GM20000 (cell line): ENCODE results near the gene DGLUCY.
A peak's percentile ranks its signal among the peaks of the same experiment; 100 is the strongest.

ENCODE experiments used
- DNase-seq: peaks from one replicate; pipeline ENCODE4 v3.0.0; 2012; ENCODE audit warnings: low spot score
- TF ChIP-seq, protein P1 (sequence below): IDR thresholded peaks from 2 replicates; pipeline ENCODE4 v1.5.1; 2012; ENCODE audit warnings: mild to moderate bottlenecking, control low read depth; ENCODE audit errors: extremely low read depth, missing control alignments

The DGLUCY gene

GRCh38 chr14:91112194-91112593 is 1.7 kb upstream of the DGLUCY start:
- TF ChIP-seq, protein P1, sequence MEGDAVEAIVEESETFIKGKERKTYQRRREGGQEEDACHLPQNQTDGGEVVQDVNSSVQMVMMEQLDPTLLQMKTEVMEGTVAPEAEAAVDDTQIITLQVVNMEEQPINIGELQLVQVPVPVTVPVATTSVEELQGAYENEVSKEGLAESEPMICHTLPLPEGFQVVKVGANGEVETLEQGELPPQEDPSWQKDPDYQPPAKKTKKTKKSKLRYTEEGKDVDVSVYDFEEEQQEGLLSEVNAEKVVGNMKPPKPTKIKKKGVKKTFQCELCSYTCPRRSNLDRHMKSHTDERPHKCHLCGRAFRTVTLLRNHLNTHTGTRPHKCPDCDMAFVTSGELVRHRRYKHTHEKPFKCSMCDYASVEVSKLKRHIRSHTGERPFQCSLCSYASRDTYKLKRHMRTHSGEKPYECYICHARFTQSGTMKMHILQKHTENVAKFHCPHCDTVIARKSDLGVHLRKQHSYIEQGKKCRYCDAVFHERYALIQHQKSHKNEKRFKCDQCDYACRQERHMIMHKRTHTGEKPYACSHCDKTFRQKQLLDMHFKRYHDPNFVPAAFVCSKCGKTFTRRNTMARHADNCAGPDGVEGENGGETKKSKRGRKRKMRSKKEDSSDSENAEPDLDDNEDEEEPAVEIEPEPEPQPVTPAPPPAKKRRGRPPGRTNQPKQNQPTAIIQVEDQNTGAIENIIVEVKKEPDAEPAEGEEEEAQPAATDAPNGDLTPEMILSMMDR, result no peak

GRCh38 chr14:91114079-91115065 is 499 bp downstream of the DGLUCY start:
- TF ChIP-seq, protein P1, result no peak
- peak; percentile 76 for DNase-seq

More at GRCh38 chr14:91112194-91112593, 1.7 kb upstream of the DGLUCY start:
- DNase-seq, result no peak

DNA sequence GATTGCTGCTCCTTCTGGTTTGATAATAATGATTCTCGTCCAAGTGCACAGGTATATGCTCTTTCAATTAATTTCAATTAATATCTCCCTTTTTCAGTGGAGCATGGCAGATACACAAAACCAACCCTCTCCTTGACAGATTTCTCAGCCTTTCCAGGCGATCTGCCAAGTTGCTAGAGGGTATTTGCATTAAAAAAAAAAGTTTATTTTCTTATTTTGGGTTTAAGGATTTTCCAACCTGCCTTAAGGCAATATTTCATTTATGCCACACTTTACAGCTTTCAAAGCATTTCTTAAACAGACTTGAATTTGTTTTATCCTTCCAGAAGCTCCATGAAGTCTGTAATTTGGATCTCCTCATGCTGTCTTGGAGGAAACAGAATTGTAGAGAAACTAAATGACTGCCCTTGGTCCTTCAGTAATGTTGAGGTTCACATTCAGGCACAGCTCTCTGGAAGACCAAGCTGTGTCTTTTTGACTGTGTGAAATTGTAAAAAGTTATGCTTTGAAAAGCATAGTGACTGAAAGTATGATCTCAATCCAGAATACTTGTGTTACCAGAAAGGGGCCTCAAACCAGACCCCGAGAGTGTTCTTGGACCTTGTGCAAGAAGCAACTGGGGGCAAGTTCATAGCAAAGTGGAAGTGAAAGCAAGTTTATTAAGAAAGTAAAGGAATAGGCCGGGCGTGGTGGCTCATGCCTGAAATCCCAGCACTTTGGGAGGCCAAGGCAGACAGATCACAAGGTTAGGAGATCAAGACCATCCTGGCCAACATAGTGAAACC is 2.3 kb downstream of the DGLUCY start:
- no peak for DNase-seq
- TF ChIP-seq, protein P1, result no peak

- DNase-seq, result no peak
- TF ChIP-seq, protein P1, result no peak
These were observed 3.2 kb downstream of the DGLUCY start for GRCh38 chr14:91116913-91117588.

- no peak for DNase-seq
These were observed 4.1 kb downstream of the DGLUCY start for GRCh38 chr14:91117960-91118359.

DNA sequence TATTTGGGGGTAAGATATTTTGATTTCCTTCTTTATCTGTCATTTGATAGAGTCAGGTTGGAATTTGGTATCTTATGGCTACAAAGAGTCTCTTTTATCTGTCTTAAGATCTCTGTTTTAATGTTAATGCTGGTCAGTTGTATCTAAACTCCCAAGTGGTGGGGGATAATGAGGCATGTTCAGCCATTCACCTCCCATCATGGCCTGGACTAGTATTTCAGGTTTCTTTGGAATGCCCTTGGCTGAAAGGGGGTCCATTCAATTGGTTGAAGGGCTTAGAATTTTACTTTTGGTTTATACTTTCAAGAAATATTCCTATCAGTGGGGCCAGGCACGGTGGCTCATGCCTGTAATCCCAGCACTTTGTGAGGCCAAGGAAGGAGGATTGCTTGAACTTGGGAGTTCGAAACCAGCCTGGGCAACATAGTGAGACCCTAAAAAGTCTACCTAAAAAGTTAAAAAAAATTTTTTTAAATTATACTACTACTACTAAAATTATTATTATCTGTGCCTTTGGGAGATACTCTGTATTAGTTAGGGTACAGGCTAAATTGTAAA is 4.7 kb downstream of the DGLUCY start:
- no peak for DNase-seq
- TF ChIP-seq, protein P1, result no peak

More at GRCh38 chr14:91117960-91118359, 4.1 kb downstream of the DGLUCY start:
- TF ChIP-seq, protein P1, result no peak
